MCF 10A (cell line): ENCODE data around the gene HTRA2. TPM values are rescaled to one million over a fixed set of nuclear protein-coding genes. Genes with fewer than 3 reads are reported as not detected.
"Not testable (repeated sequence)": the region's sequence is repeated elsewhere in the genome, so short reads cannot be mapped to it uniquely, and the experiment has no call there.

Experiments used
- BruUV-seq: library from RNA; stranded (reverse); fragments of 400-500 nt; replicated peaks from 2 replicates; lab custom pipeline; 2021; lab: Mats Ljungman, UMichigan
- CTCF ChIA-PET: fragments of 300-600 bp; sonication (Branson Sonifier 250); formaldehyde crosslinking; extraction: SDS; loops from one replicate; lab custom pipeline; 2021; ENCODE audit warnings: antibody characterized with exemption, inconsistent platforms; lab: Yijun Ruan, JAX
- POLR2A ChIA-PET: fragments of 300-600, 350-650 bp; sonication (Branson Sonifier 250); formaldehyde crosslinking; extraction: SDS; loops from one replicate; lab custom pipeline; 2020; ENCODE audit warnings: antibody characterized with exemption, inconsistent platforms; lab: Yijun Ruan, JAX
- DNase-seq: peaks from one replicate; pipeline ENCODE4 v3.0.0-alpha.2; 2018; ENCODE audit not compliant: unreplicated experiment
- H3K27ac Mint-ChIP-seq: one replicate; pipeline ENCODE4 v1.8.0; 2022; ENCODE audit warnings: mild to moderate bottlenecking, low read depth, mixed read lengths; ENCODE audit not compliant: unreplicated experiment
- H3K27me3 Mint-ChIP-seq: one replicate; pipeline ENCODE4 v1.8.0; 2022; ENCODE audit warnings: mixed read lengths; ENCODE audit not compliant: insufficient read depth, unreplicated experiment
- H3K36me3 Mint-ChIP-seq: one replicate; pipeline ENCODE4 v1.8.0; 2022; ENCODE audit warnings: mild to moderate bottlenecking, moderate library complexity, mixed read lengths; ENCODE audit not compliant: insufficient read depth, unreplicated experiment
- H3K4me1 Mint-ChIP-seq: one replicate; pipeline ENCODE4 v1.8.0; 2022; ENCODE audit warnings: mixed read lengths; ENCODE audit not compliant: insufficient read depth, unreplicated experiment
- H3K4me3 Mint-ChIP-seq: one replicate; pipeline ENCODE4 v1.8.0; 2022; ENCODE audit warnings: mild to moderate bottlenecking, moderate library complexity, mixed read lengths; ENCODE audit not compliant: unreplicated experiment
- H3K9me3 Mint-ChIP-seq: one replicate; pipeline ENCODE4 v1.8.0; 2022; ENCODE audit warnings: mixed read lengths; ENCODE audit not compliant: unreplicated experiment
- intact Hi-C: fragments of 100-400 bp; cut with micrococcal nuclease; formaldehyde crosslinking; loops from 2 replicates; pipeline ENCODE4 v1.14.1; 2022
- total RNA-seq: library from RNA; stranded (reverse); gene quantifications from 2 replicates; pipeline ENCODE4 v1.2.3, GENCODE V29; 2022
- TF ChIP-seq, protein P1 (sequence below): fragments of 200-600 bp; IDR thresholded peaks from one replicate; pipeline ENCODE4 v1.8.0; 2022; ENCODE audit warnings: antibody characterized with exemption, mild to moderate bottlenecking; ENCODE audit not compliant: unreplicated experiment

The HTRA2 gene
- total RNA-seq, 1 experiment from 2014 or later = 27.6 TPM

GRCh38 chr2:74482801-74483674 lies 46.7 kb upstream of the HTRA2 start, which contains the start of the genes CCDC142 and TTC31:
Gene CCDC142, minus strand, starts transcription at chr2:74482998. Its CDS starts 161 bp downstream, at chr2:74482837.
Gene TTC31, plus strand, starts transcription at chr2:74483081. Its CDS starts 15 bp downstream, at chr2:74483096.
- ChIA-PET POLR2A (interaction anchor here (0.6 to 5.0 kb wide), 20 partner anchors 9 to 275 kb away, joined by 3 to 102 read pairs (median 4); partner anchors contain the start of genes AUP1, DQX1, HTRA2 and INO80B), CTCF (interaction anchor here (0.6 to 5.9 kb wide), 31 partner anchors 8 to 444 kb away, joined by 3 to 179 read pairs (median 5); partner anchors contain the start of genes AUP1, DQX1, HTRA2 and INO80B)
- peak; percentile 97 for DNase-seq
- TF ChIP-seq, protein P1, sequence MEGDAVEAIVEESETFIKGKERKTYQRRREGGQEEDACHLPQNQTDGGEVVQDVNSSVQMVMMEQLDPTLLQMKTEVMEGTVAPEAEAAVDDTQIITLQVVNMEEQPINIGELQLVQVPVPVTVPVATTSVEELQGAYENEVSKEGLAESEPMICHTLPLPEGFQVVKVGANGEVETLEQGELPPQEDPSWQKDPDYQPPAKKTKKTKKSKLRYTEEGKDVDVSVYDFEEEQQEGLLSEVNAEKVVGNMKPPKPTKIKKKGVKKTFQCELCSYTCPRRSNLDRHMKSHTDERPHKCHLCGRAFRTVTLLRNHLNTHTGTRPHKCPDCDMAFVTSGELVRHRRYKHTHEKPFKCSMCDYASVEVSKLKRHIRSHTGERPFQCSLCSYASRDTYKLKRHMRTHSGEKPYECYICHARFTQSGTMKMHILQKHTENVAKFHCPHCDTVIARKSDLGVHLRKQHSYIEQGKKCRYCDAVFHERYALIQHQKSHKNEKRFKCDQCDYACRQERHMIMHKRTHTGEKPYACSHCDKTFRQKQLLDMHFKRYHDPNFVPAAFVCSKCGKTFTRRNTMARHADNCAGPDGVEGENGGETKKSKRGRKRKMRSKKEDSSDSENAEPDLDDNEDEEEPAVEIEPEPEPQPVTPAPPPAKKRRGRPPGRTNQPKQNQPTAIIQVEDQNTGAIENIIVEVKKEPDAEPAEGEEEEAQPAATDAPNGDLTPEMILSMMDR = peak; percentile 81
- Mint-ChIP-seq H3K9me3 (no peaks in the 10 kb centered on the region), H3K4me3 (peak within 1 kb of the TSS; percentile 85), H3K36me3 (peaks cover 13% of the 10 kb centered on the region), H3K27ac (peak within 1 kb of the TSS; percentile 89), H3K4me1 (peaks cover 20% of the 10 kb centered on the region), H3K27me3 (no peaks in the 10 kb centered on the region)
- BruUV-seq = TSS peak; percentile 78
- intact Hi-C loops = loop anchor here (1.0 kb wide), 2 partner anchors 49 to 104 kb away; no protein-coding TSS in a partner anchor

- not testable (repeated sequence) for H3K27me3 Mint-ChIP-seq, H3K9me3 Mint-ChIP-seq, DNase-seq, BruUV-seq
- intact Hi-C loops = loop anchor here (1.0 kb wide), 2 partner anchors 49 to 104 kb away; no protein-coding TSS in a partner anchor
- peaks cover 13% of the 10 kb centered on the region for H3K36me3 Mint-ChIP-seq
- peak overlapping the region; percentile 89 for H3K27ac Mint-ChIP-seq
- peaks cover 20% of the 10 kb centered on the region for H3K4me1 Mint-ChIP-seq
- peak overlapping the region; percentile 85 for H3K4me3 Mint-ChIP-seq
- ChIA-PET POLR2A (interaction anchor here (0.8 to 5.0 kb wide), 8 partner anchors 10 to 105 kb away, joined by 3 to 102 read pairs (median 40); partner anchors contain the start of genes AUP1, HTRA2, INO80B and MOGS), CTCF (interaction anchor here (0.6 to 5.9 kb wide), 26 partner anchors 8 to 443 kb away, joined by 3 to 179 read pairs (median 5); partner anchors contain the start of genes AUP1, DQX1, HTRA2 and INO80B)
Measured at GRCh38 chr2:74483675-74484164, 46.0 kb upstream of the HTRA2 start.

DNA sequence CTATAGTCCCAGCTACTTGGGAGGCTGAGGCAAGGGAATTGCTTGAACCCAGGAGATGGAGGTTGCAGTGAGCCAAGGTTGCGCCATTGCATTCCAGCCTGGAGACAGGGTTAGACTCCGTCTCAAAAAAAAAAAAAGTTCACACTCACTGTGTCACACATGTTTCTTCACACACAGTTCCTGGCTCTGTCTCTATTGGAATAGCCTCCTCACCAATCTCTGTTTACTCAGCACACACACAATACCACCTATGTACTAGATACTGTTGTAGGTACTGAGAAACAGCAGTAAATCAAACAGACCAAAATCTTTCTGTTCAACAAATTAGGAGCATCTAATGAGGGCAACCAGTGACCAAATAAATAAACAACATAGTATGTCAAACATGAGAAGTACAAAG lies 43.6 kb upstream of the HTRA2 start:
- no peak overlapping the region for H3K27ac Mint-ChIP-seq

More for the DNA sequence above, 43.6 kb upstream of the HTRA2 start:
- H3K4me1 Mint-ChIP-seq = peaks cover 14% of the 10 kb centered on the region
- ChIA-PET POLR2A (no interaction called here), CTCF (interaction anchor here (0.7 to 1.2 kb wide), 2 partner anchors 102 to 106 kb away, joined by 3 to 5 read pairs; no protein-coding TSS in a partner anchor)
- H3K27me3 Mint-ChIP-seq = no peaks in the 10 kb centered on the region
- TF ChIP-seq, protein P1 = no peak
- DNase-seq = no peak
- no peaks in the 10 kb centered on the region for H3K9me3 Mint-ChIP-seq
- H3K4me3 Mint-ChIP-seq = no peak overlapping the region
- intact Hi-C loops = no loop called here
- peaks cover 17% of the 10 kb centered on the region for H3K36me3 Mint-ChIP-seq
- BruUV-seq = no TSS peak
